GM19324 (cell line): ENCODE measurements around the gene PDCD7.
A peak's percentile ranks its signal among the peaks of the same experiment; 100 is the strongest.
"Not testable (repeated sequence)": the region's sequence is repeated elsewhere in the genome, so short reads cannot be mapped to it uniquely, and the experiment has no call there.

ENCODE experiments used
- ATAC-seq: cut with Tn5 transposase; IDR thresholded peaks from one replicate; pipeline ENCODE4 v1.9.1; 2021; ENCODE audit warnings: mild to moderate bottlenecking, moderate library complexity; ENCODE audit not compliant: unreplicated experiment, low FRiP score

The PDCD7 gene, protein sequence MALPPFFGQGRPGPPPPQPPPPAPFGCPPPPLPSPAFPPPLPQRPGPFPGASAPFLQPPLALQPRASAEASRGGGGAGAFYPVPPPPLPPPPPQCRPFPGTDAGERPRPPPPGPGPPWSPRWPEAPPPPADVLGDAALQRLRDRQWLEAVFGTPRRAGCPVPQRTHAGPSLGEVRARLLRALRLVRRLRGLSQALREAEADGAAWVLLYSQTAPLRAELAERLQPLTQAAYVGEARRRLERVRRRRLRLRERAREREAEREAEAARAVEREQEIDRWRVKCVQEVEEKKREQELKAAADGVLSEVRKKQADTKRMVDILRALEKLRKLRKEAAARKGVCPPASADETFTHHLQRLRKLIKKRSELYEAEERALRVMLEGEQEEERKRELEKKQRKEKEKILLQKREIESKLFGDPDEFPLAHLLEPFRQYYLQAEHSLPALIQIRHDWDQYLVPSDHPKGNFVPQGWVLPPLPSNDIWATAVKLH

DNA sequence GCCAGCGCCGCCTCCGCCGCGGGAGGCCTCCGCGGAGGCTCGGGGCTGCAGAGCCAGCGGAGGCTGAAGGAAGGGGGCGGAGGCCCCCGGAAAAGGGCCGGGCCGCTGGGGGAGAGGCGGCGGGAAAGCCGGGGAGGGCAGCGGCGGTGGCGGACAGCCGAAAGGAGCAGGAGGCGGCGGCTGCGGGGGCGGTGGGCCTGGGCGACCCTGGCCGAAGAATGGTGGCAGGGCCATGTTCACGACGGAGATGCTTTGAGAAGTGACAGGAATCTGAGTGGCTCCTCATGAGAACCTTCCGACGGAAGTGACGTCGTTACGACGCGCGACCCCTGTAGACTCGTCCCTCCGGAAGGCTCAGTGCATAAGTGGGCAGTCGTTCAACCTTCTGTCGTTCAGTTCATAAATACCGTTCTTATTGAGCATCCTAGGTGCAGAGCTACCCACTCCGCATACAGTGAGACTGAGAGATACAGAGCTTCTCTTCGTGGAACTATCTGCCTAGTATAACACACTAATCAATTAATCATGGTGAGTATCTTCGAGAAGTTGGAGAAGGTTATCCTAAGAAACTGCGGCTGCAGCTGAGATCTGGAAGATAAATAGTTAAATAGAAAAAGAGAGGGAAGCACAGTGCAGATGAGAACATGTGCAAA is at the start of gene PDCD7:
Gene PDCD7 (minus strand): TSS at position 261 of the 653 bp plus-strand sequence. CDS start 27 bp downstream, at position 234.
- peak; percentile 88 for ATAC-seq

- ATAC-seq: no peak
Observed at GRCh38 chr15:65182538-65182937, 48.9 kb upstream of the PDCD7 start.

DNA sequence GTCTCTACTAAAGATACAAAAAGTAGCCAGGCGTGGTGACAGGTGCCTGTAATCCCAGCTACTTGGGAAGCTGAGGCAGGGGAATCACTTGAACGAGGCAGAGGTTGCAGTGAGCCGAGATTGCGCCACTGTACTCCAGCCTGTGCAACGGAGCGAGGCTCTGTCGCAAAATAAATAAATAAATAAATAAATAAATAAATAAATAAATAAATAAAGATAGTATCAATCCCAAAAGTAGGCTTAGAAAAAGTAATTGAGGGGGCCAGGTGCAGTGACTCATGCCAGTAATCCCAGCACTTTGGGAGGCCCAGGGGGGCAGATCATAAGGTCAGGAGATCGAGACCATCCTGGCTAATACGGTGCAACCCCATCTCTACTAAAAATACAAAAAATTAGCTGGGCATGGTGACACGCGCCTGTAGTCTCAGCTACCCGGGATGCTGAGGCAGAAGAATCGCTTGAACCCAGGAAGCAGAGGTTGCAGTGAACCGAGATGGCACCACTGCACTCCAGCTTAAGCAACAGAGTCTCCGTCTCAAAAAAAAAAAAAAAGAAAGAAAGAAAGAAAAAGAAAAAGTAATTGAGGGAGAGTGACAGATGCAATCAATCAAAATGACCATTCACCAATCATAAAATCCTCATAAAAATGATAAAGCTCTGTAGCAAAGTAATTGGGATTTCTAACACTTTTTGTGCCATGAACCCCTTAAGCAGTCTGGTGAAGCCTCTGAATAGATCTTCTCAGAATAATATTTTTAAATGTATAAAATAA is 48.2 kb upstream of the PDCD7 start:
- not testable (repeated sequence) for ATAC-seq

GRCh38 chr15:65180167-65180566 is 46.6 kb upstream of the PDCD7 start:
- ATAC-seq: no peak

DNA sequence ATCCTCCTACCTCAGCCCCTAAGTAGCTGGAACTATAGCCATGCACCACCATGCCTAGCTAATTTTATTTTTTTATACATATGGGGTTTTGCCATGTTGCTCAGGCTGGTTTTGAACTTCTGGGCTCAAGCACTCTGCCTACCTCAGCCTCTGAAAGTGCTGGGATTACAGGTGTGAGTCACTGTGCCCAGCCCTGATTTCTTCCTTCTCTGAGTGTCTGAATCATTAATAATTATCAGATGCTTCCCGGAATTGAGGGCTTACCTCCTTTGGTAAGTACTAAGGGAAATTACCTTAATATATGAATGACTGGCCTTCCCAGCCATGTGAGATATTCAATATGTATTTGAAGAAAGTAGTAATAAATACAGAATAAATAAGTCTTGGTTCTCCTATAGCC is 44.3 kb upstream of the PDCD7 start:
- ATAC-seq: no peak

- no peak for ATAC-seq
Observed at GRCh38 chr15:65176056-65176455, 42.4 kb upstream of the PDCD7 start.

- no peak for ATAC-seq
Observed at GRCh38 chr15:65175511-65175910, 41.9 kb upstream of the PDCD7 start.

GRCh38 chr15:65174509-65174908 is 40.9 kb upstream of the PDCD7 start:
- no peak for ATAC-seq

DNA sequence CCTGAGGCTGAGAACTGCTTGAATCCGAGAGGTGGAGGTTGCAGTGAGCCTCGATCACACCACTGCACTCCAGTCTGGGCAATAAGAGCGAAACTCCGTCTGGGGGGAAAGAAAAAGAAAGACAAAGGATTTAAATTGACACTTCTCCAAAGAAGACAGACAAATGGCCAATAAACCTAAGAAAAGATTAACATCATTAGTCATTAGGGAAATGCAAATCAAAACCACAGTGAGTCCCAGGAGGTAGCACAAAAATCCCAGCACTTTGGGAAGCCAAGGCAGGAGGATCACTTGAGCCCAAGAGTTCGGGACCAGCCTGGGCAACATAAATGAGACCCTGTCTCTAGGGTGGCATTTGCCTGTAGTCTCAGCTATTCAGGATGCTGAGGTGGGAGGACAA is 38.9 kb upstream of the PDCD7 start:
- ATAC-seq: no peak

DNA sequence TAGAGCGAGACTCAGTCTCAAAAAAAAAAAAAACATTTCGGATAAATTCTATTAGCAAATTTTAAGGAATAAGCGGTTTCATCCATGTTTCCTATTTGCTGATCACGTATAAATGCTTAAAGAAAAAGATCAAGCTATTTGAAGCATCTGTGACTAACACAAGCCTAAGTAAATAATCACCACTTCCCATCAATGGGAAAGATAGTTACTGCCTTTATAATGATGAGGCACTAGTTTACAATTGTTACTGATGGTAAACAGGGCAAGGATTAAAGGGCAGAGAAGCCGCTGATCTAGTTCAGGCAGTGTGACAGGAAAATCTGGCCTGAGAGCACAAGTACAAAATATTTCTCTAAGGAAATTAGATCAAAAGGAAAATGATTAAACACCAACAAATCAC is 37.8 kb upstream of the PDCD7 start:
- ATAC-seq: no peak

- no peak for ATAC-seq
Observed at GRCh38 chr15:65165875-65166274, 32.3 kb upstream of the PDCD7 start.

GRCh38 chr15:65164139-65164538 is 30.5 kb upstream of the PDCD7 start:
- ATAC-seq: no peak

DNA sequence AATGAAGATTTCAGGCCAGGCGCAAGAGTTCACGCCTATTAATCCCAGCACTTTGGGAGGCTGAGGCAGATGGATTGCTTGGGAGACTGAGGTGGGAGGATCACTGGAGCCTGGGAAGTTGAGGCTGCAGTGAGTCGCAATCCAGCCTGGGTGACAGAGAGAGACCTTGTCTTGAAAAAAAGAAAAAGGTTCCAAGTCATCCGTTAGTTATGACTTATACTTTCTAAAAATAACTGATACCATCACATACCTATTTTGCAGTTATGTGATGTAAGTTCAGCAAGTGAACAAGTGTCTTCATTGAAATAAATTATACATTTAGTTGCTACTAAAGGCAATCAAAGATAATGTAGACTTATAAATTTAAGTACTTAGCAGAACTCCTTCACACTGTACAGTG is 29.4 kb upstream of the PDCD7 start:
- no peak for ATAC-seq

DNA sequence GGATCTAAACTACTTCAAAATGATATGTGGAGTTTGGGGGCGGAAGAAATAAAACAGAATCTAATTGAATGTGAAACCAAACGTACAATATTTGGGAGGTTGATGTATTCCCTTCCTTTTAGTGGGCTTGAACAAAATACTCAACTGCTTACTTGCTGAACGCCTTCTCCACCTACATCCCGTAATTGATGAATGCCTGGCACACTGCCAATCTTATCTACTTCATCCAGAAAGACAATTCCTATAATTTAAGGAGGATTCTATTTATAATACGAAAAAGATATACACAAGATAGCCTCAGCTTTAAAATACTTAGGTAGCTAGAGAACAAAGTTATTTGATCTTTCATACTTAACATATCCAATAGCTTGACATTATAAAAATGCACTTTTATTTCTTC is 23.1 kb upstream of the PDCD7 start:
- no peak for ATAC-seq

DNA sequence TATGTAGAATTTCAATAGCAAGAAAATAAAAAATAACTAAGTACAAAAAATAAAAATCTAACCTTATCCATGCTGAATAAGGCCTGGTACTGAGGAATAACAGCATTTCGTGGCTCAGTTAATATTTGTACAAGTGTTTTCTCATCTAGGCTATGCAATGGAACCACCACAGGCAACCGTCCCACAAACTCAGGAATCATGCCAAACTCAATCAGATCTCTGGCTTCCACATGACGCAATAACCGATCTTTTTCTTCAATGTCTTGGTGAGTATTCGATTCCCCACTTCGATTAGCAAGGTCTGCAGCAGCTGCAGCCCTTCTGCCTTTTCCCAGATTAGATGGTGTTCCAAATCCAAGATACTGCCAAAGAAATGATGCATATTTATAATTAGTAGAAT is 21.1 kb upstream of the PDCD7 start:
- no peak for ATAC-seq

DNA sequence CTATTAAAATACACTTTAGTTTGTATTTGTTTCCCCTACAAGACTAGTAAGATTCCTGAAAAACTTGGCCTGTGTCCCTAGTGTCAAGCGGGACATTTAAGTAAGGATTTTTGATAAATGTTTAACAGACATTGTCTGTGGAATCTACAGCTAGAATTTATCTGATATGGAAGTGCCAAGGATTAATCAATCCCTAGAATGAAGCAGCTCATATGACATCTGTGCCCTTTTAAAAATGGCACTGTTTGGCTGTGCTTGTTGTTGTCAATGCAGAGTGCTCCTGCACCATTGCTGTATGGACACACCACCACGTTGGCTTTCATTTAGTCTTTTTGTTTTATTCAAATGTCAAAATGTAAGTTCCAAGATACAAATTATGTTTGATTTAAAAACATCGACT is 14.3 kb upstream of the PDCD7 start:
- no peak for ATAC-seq

DNA sequence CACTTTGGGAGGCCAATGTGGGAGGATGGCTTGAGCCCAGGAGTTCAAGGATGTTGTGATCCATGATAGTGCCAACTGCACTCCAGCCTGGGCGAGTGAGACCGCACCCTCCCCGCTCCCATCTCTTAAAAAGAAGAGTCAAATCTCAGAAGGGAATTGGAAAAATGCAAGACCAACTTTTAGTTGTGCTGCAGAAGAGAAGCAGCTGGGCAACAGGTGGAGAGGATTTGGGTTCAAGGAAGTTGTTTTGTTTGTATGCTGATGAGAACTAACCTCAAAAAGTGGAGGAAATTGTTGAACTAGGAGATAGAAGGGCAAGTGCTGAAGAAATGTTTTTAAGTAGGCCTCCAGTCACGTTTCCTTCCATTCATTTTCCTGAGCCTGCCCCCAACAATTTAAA is 12.8 kb upstream of the PDCD7 start:
- ATAC-seq: no peak

DNA sequence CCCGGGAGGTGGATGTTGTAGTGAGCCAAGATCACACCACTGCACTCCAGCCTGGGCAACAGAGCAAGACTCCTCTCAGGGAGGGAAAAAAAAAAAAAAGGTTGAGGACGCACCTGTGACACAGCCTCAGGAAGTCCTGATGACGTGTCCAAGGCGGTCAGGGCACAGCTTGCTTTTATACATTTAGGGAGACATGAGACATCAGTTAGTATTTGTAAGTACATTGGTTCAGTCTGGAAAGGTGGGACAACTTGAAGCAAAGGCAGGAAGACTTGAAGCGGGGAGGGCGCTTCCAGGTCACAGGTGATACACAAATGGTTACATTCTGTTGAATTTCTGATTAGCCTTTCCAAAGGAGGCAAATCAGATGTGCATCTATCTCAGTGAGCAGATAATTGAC is 5.0 kb upstream of the PDCD7 start:
- ATAC-seq: not testable (repeated sequence)

DNA sequence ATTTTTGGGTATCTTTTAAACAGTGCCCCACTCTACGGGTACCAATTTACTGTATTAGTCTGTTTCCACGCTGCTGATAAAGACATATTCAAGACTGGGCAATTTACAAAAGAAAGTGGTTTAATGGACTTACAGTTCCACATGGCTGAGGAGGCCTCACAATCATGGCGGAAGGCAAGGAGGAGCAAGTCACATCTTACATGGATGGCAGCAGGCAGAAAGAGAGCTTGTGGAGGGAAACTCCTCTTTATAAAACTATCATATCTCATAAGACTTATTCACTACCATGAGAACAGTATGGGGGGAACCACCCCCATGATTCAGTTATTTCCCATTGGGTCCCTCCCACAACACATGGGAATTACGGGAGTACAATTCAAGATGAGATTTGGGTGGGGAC is 4.3 kb upstream of the PDCD7 start:
- ATAC-seq: not testable (repeated sequence)

GRCh38 chr15:65137089-65137488 is 3.5 kb upstream of the PDCD7 start:
- ATAC-seq: not testable (repeated sequence)

GRCh38 chr15:65134538-65134937 is 930 bp upstream of the PDCD7 start:
- ATAC-seq: no peak
